ENCODE measurements around the gene ADORA1. TPM values are rescaled to one million over a fixed set of nuclear protein-coding genes. Genes with fewer than 3 reads are reported as not detected.

The ADORA1 gene
- total and polyA plus RNA-seq, 10 of the 15 experiments (the other 5 are each of a cell fraction or from before 2014, with no cell fraction given) = not detected

DNA sequence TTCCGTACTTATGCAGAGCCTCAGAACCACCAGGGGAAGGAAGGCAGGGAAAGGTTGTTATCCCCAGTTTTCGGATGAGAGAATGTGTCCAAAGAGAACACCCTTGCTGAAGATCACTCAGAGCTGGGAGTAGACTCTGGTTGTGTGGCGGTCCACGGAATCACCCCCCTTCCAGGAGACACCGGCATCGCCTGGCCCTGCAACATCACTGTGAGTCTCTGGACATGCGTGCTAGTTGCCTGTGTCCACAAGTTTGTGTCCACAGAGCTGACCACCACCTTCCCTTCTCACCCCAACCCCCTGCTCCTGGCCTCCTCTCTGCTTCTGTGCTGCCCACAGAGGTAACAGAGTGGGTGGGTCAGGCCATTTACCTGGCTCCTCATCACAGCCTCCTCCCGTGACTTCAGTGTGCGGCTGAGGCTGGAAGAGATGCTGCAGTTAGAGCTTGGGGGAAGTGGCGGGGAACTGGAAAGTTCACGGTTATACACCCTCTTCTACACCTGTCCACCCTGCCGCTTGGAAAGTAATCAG is 40.8 kb downstream of the ADORA1 start:
- no peaks in the 10 kb centered on the region for H4K20me1 ChIP-seq (ENCODE audit: control insufficient read depth, insufficient read depth)
- no peak overlapping the region for H2AFZ ChIP-seq (ENCODE audit: control insufficient read depth, low read depth, low read length)
- no peak overlapping the region for H3K4me3 ChIP-seq
- TF ChIP-seq SREBF2 (IDR thresholded peaks at IDR 0.05; ENCODE audit: low read length) = no peak
- no peak for TF ChIP-seq SUPT20H (IDR thresholded peaks at IDR 0.05; ENCODE audit: borderline replicate concordance, control insufficient read depth, low read depth, low read length)
- whole genome bisulfite sequencing (ENCODE audit: insufficient coverage, insufficient replicate concordance, low lambda C conversion rate, missing lambda C conversion rate) = 50% methylated on average over 12 of the region's 12 CpGs
- H3K9ac ChIP-seq (ENCODE audit: control insufficient read depth, insufficient read depth, low read length) = no peak overlapping the region
- FAIRE-seq (no peak), ATAC-seq (no peak), DNase-seq (ENCODE audit: low read depth, low spot score) (no peak)
- H3K4me1 ChIP-seq (ENCODE audit: control insufficient read depth, insufficient read depth, low read length) = peaks cover 4% of the 10 kb centered on the region; the same call in 1 of the 2 replicates
- no peaks in the 10 kb centered on the region for H3K79me2 ChIP-seq (ENCODE audit: control insufficient read depth, insufficient read depth, low read length)
- no peaks in the 10 kb centered on the region for H3K9me3 ChIP-seq (replicated peaks; ENCODE audit: control insufficient read depth, insufficient read depth, low read length)
- RAD21 ChIA-PET (ENCODE audit: unreplicated experiment) = interaction anchor here (0.9 to 4.6 kb wide), 2 partner anchors 47 to 129 kb away, joined by 4 to 61 read pairs; no protein-coding TSS in a partner anchor
- H3K27me3 ChIP-seq (replicated peaks in 1 of 2; ENCODE audit: control insufficient read depth in 2 of 2, insufficient read depth in 2 of 2, low read length in 1 of 2) = peaks cover 0 to 2% of the 10 kb centered on the region in 2 experiments; a peak in 2 of 4 replicates
- SMC1A ChIA-PET (ENCODE audit: uncharacterized antibody, unreplicated experiment) = no interaction called here
- H3K27ac ChIP-seq (ENCODE audit: control insufficient read depth, insufficient read depth) = no peak overlapping the region
- CTCF ChIA-PET = interaction anchor here (0.8 to 8.0 kb wide), 4 partner anchors 48 to 138 kb away, joined by 3 to 114 read pairs (median 10); no protein-coding TSS in a partner anchor
- in situ Hi-C loops (cut with MboI) (no loop called here), intact Hi-C loops (cut with micrococcal nuclease; ENCODE audit: unreplicated experiment) (no loop called here)
- POLR2A ChIA-PET = no interaction called here
- no TSS peak for BruUV-seq (replicated peaks)
- H3K36me3 ChIP-seq (ENCODE audit: control insufficient read depth in 2 of 2, insufficient read depth in 2 of 2, low read length in 1 of 2) = no peaks in the 10 kb centered on the region
- H3K4me2 ChIP-seq (ENCODE audit: control insufficient read depth, insufficient read depth) = no peak overlapping the region

GRCh38 chr1:203168991-203169390 is 41.5 kb downstream of the ADORA1 start:
- Histone ChIP-seq H4K20me1 (ENCODE audit: control insufficient read depth, insufficient read depth) (no peaks in the 10 kb centered on the region), H3K4me1 (ENCODE audit: control insufficient read depth, insufficient read depth, low read length) (peaks cover 4% of the 10 kb centered on the region; the same call in 1 of the 2 replicates), H2AFZ (ENCODE audit: control insufficient read depth, low read depth, low read length) (no peak overlapping the region), H3K4me2 (ENCODE audit: control insufficient read depth, insufficient read depth) (no peak overlapping the region), H3K4me3 (no peak overlapping the region), H3K9ac (ENCODE audit: control insufficient read depth, insufficient read depth, low read length) (no peak overlapping the region), H3K27ac (ENCODE audit: control insufficient read depth, insufficient read depth) (no peak overlapping the region), H3K9me3 (replicated peaks; ENCODE audit: control insufficient read depth, insufficient read depth, low read length) (no peaks in the 10 kb centered on the region), H3K36me3 (ENCODE audit: control insufficient read depth in 2 of 2, insufficient read depth in 2 of 2, low read length in 1 of 2) (no peaks in the 10 kb centered on the region), H3K27me3 (replicated peaks in 1 of 2; ENCODE audit: control insufficient read depth in 2 of 2, insufficient read depth in 2 of 2, low read length in 1 of 2) (no peaks in the 10 kb centered on the region; a peak in 1 of 4 replicates), H3K79me2 (ENCODE audit: control insufficient read depth, insufficient read depth, low read length) (no peaks in the 10 kb centered on the region)
- CTCF ChIA-PET = interaction anchor here (1.0 to 8.0 kb wide), 4 partner anchors 13 to 129 kb away, joined by 3 to 114 read pairs (median 10); no protein-coding TSS in a partner anchor
- ATAC-seq (no peak), FAIRE-seq (no peak), DNase-seq (ENCODE audit: low read depth, low spot score) (no peak)
- in situ Hi-C loops (cut with MboI) = no loop called here
- POLR2A ChIA-PET = no interaction called here
- intact Hi-C loops (cut with micrococcal nuclease; ENCODE audit: unreplicated experiment) = no loop called here
- SMC1A ChIA-PET (ENCODE audit: uncharacterized antibody, unreplicated experiment) = no interaction called here
- RAD21 ChIA-PET (ENCODE audit: unreplicated experiment) = interaction anchor here (0.9 to 4.6 kb wide), 2 partner anchors 47 to 130 kb away, joined by 4 to 61 read pairs; no protein-coding TSS in a partner anchor
- 56% methylated on average over 9 of the region's 9 CpGs for WGBS (ENCODE audit: insufficient coverage, insufficient replicate concordance, low lambda C conversion rate, missing lambda C conversion rate)
- BruUV-seq (replicated peaks) = no TSS peak
- TF ChIP-seq JUND (IDR thresholded peaks at IDR 0.05; ENCODE audit: low read depth, low read length) = no peak
- no peak for TF ChIP-seq CEBPB (IDR thresholded peaks at IDR 0.05; ENCODE audit: borderline replicate concordance in 1 of 2, low read depth in 2 of 2, low read length in 2 of 2)
- TF ChIP-seq HCFC1 (IDR thresholded peaks at IDR 0.05; ENCODE audit: low read length) = no peak

Measured in GM12878 (cell line).